HCT116 (cell line): ENCODE data around the gene CPM. TPM values are rescaled to one million over a fixed set of nuclear protein-coding genes. Genes with fewer than 3 reads are reported as not detected.

Experiments
- ATAC-seq: fragments of 200-7000 bp; cut with Tn5 transposase; 2 replicates; pipeline ENCODE4 v1.9.1; 2020; ENCODE audit warnings: mild to moderate bottlenecking, moderate library complexity
- BruUV-seq: library from RNA; stranded (reverse); fragments of 400-500 nt; replicated peaks from 2 replicates; lab custom pipeline; 2021; lab: Mats Ljungman, UMichigan
- CTCF ChIA-PET: fragments of 300-600 bp; sonication (Branson Sonifier 250); formaldehyde crosslinking; loops from one replicate; lab custom pipeline; 2021; ENCODE audit warnings: antibody characterized with exemption; lab: Charles Lee
- POLR2A ChIA-PET: fragments of 300-600, 350-600 bp; sonication (Branson Sonifier 250); formaldehyde crosslinking; loops from one replicate; lab custom pipeline; 2021; ENCODE audit warnings: antibody characterized with exemption; lab: Charles Lee
- RAD21 ChIA-PET, 2 experiments: fragments of 300-600 bp; sonication (Branson Sonifier 250); formaldehyde crosslinking; loops; one replicate each; lab custom pipeline; 2023; ENCODE audit warnings: low total read pairs in 2 of 2; ENCODE audit not compliant: uncharacterized antibody in 2 of 2, unreplicated experiment in 2 of 2, low non-redundant PET in 1 of 2; lab: Charles Lee
- DNase-seq: peaks from one replicate; pipeline ENCODE4 v3.0.0-alpha.2; 2010; ENCODE audit warnings: low read depth, low spot score
- H2AFZ ChIP-seq: fragments of 200-600 bp; shearing (Covaris generic), sonication (generic); 2 replicates; pipeline ENCODE4 v1.6.1; 2017; ENCODE audit warnings: low read depth, mixed run types, mixed read lengths, antibody characterized with exemption, low read length; ENCODE audit not compliant: poor library complexity, severe bottlenecking
- H3K27ac ChIP-seq: 2 replicates; pipeline ENCODE4 v1.5.1; 2012; ENCODE audit warnings: low read depth, low read length
- H3K27me3 ChIP-seq: fragments of 200-600 bp; sonication (generic); 2 replicates; pipeline ENCODE4 v1.6.1; 2016; ENCODE audit warnings: mixed run types, low read length, mixed read lengths; ENCODE audit not compliant: insufficient read depth
- H3K36me3 ChIP-seq, 2 experiments: fragments of 200-500 bp in 1 of 2; fragments of 200-600 bp in 1 of 2; sonication (Bioruptor generic) in 1 of 2; sonication (generic) in 1 of 2; 2 replicates each; pipeline versions ENCODE4 v1.5.1 to v1.6.1; 2014 to 2016; ENCODE audit warnings: low read length in 2 of 2, inconsistent platforms in 1 of 2, mixed read lengths in 1 of 2, mixed run types in 1 of 2; ENCODE audit not compliant: insufficient read depth in 2 of 2, control insufficient read depth in 1 of 2
- H3K4me1 ChIP-seq, 2 experiments: fragments of 200-600 bp in 1 of 2; sonication (generic) in 1 of 2; 2 replicates each; pipeline versions ENCODE4 v1.5.1 to v1.6.1; 2012 to 2017; ENCODE audit warnings: low read length in 2 of 2, inconsistent platforms in 1 of 2, mild to moderate bottlenecking in 1 of 2, mixed read lengths in 1 of 2, mixed run types in 1 of 2, moderate library complexity in 1 of 2; ENCODE audit not compliant: insufficient read depth in 2 of 2, control insufficient read depth in 1 of 2
- H3K4me2 ChIP-seq: fragments of 200-600 bp; sonication (generic); 2 replicates; pipeline ENCODE4 v1.6.1; 2017; ENCODE audit warnings: mixed run types, low read length, mixed read lengths
- H3K4me3 ChIP-seq, 2 experiments: fragments of 200-600 bp in 1 of 2; sonication (generic) in 1 of 2; replicated peaks in 1 of 2; 2 replicates each; pipeline ENCODE4 v1.5.1; 2011 to 2016; ENCODE audit warnings: low read length in 2 of 2, control low read depth in 1 of 2, low read depth in 1 of 2, mild to moderate bottlenecking in 1 of 2, mixed read lengths in 1 of 2, mixed run types in 1 of 2
- H3K79me2 ChIP-seq: fragments of 200-600 bp; sonication (generic); 2 replicates; pipeline ENCODE4 v1.6.1; 2017; ENCODE audit warnings: mild to moderate bottlenecking, mixed run types, low read length, moderate library complexity, mixed read lengths; ENCODE audit not compliant: insufficient read depth
- H3K9ac ChIP-seq: fragments of 200-600 bp; sonication (generic); 2 replicates; pipeline ENCODE4 v1.6.1; 2016; ENCODE audit warnings: low read length, mixed read lengths
- H3K9me2 ChIP-seq: fragments of 200-600 bp; sonication (generic), shearing (Covaris generic); 2 replicates; pipeline ENCODE4 v1.6.1; 2017; ENCODE audit warnings: mixed run types, mild to moderate bottlenecking, moderate library complexity; ENCODE audit not compliant: insufficient read depth
- H3K9me3 ChIP-seq, 2 experiments: fragments of 200-500 bp in 1 of 2; fragments of 200-600 bp in 1 of 2; sonication (Bioruptor generic) in 1 of 2; sonication (generic) in 1 of 2; 2 replicates each; pipeline ENCODE4 v1.6.1; 2014 to 2017; ENCODE audit warnings: low read length in 2 of 2, mixed read lengths in 2 of 2, inconsistent platforms in 1 of 2, low read depth in 1 of 2, mild to moderate bottlenecking in 1 of 2, mixed run types in 1 of 2, moderate library complexity in 1 of 2; ENCODE audit not compliant: control insufficient read depth in 1 of 2, insufficient read depth in 1 of 2
- H4K20me1 ChIP-seq: fragments of 200-600 bp; sonication (generic), shearing (Covaris generic); 2 replicates; pipeline ENCODE4 v1.6.1; 2017; ENCODE audit warnings: mixed run types, mild to moderate bottlenecking, moderate library complexity; ENCODE audit not compliant: insufficient read depth
- CEBPB ChIP-seq: IDR thresholded peaks from 2 replicates; pipeline ENCODE4 v1.6.1; 2012; ENCODE audit warnings: low read depth
- ELF1 ChIP-seq: IDR thresholded peaks from 2 replicates; pipeline ENCODE4 v1.6.1; 2012; ENCODE audit warnings: low read depth, borderline replicate concordance
- EZH2 ChIP-seq: fragments of 200-600 bp; sonication (generic); IDR thresholded peaks from 2 replicates; pipeline ENCODE4 v1.6.1; 2017; ENCODE audit warnings: antibody characterized with exemption, mixed run types
- EZH2phosphoT487 ChIP-seq: fragments of 200-600 bp; IDR thresholded peaks from 2 replicates; pipeline ENCODE4 v1.6.1; 2018; ENCODE audit warnings: antibody characterized with exemption, borderline replicate concordance
- FOSL1 ChIP-seq: IDR thresholded peaks from 2 replicates; pipeline ENCODE4 v1.6.1; 2012; ENCODE audit warnings: low read depth
- JUND ChIP-seq: IDR thresholded peaks from 2 replicates; pipeline ENCODE4 v1.6.1; 2012
- POLR2A ChIP-seq: IDR thresholded peaks from 2 replicates; pipeline ENCODE4 v1.7.0; 2011; ENCODE audit warnings: borderline replicate concordance; ENCODE audit not compliant: insufficient read depth, insufficient read length; ENCODE audit errors: extremely low read depth
- POLR2AphosphoS5 ChIP-seq: IDR thresholded peaks from 2 replicates; pipeline ENCODE4 v1.6.1; 2011; ENCODE audit warnings: mild to moderate bottlenecking, low read depth, low read length, moderate library complexity
- SP1 ChIP-seq: IDR thresholded peaks from 2 replicates; pipeline ENCODE4 v1.6.1; 2012; ENCODE audit warnings: low read depth
- SRF ChIP-seq: IDR thresholded peaks from 2 replicates; pipeline ENCODE4 v1.6.1; 2012; ENCODE audit warnings: low read depth
- TCF7L2 ChIP-seq: IDR thresholded peaks from 2 replicates; pipeline ENCODE4 v1.7.0; 2011; ENCODE audit warnings: borderline replicate concordance, inconsistent platforms; ENCODE audit not compliant: insufficient read depth, insufficient read length; ENCODE audit errors: extremely low read depth
- YY1 ChIP-seq: IDR thresholded peaks from 2 replicates; pipeline ENCODE4 v1.6.1; 2011; ENCODE audit warnings: low read length, low read depth, moderate library complexity, mild to moderate bottlenecking; ENCODE audit not compliant: insufficient replicate concordance; ENCODE audit errors: extremely low read depth
- ZNF274 ChIP-seq: fragments of 200-500 bp; sonication (Bioruptor generic); IDR thresholded peaks from 2 replicates; pipeline ENCODE4 v1.6.1; 2014; ENCODE audit warnings: mild to moderate bottlenecking, low read depth, low read length, inconsistent platforms
- intact Hi-C: fragments of 100-400 bp; cut with micrococcal nuclease; formaldehyde crosslinking; loops from 2 replicates; pipeline ENCODE4 v1.10.0; 2022
- total RNA-seq: library from RNA; stranded (reverse); gene quantifications from one replicate; pipeline ENCODE4 v1.2.1, GENCODE V29; 2021; ENCODE audit not compliant: unreplicated experiment
- TF ChIP-seq, protein P1 (sequence below): IDR thresholded peaks from 2 replicates; pipeline ENCODE4 v1.6.1; 2012
- TF ChIP-seq, protein P2 (sequence below): IDR thresholded peaks from 2 replicates; pipeline ENCODE4 v1.6.1; 2011; ENCODE audit warnings: mild to moderate bottlenecking, low read length, moderate library complexity; ENCODE audit not compliant: insufficient replicate concordance; ENCODE audit errors: extremely low read depth
- TF ChIP-seq, protein P3 (sequence below): IDR thresholded peaks from 2 replicates; pipeline ENCODE4 v1.6.1; 2012

The CPM gene
- total RNA-seq, 1 experiment from 2014 or later: 5.3 TPM

DNA sequence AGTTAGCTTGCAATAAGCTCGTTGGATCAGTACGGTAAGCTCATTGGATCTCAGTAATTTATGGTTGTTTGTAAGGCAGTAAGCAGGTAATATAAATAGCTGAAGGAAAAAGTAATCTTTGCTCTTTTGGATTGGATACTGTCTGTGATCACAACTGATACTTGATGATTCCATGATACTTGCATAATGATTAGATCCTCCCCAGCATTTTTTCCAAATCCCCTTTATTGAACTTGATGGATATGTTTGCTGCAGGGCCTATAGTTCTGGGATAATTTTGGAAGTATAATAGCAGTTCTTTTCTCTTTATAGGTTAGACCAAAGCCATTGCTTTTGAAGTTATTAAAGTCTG is 119.8 kb downstream of the CPM start:
- H3K36me3 ChIP-seq: peaks cover 24 to 46% of the 10 kb centered on the region in 2 experiments; a peak in 3 of 4 replicates
- no peak overlapping the region for H3K9ac ChIP-seq
- H3K27me3 ChIP-seq: no peaks in the 10 kb centered on the region
- H2AFZ ChIP-seq: no peak overlapping the region
- DNase-seq: no peak
- TF ChIP-seq FOSL1 (no peak), JUND (no peak), POLR2AphosphoS5 (no peak), SRF (no peak), CEBPB (no peak)
- TF ChIP-seq, protein P1, sequence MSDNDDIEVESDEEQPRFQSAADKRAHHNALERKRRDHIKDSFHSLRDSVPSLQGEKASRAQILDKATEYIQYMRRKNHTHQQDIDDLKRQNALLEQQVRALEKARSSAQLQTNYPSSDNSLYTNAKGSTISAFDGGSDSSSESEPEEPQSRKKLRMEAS: no peak
- H4K20me1 ChIP-seq: peaks cover 4% of the 10 kb centered on the region; the same call in 1 of the 2 replicates
- no peaks in the 10 kb centered on the region for H3K9me3 ChIP-seq
- no peak for ATAC-seq
- H3K4me2 ChIP-seq: no peak overlapping the region
- no peak overlapping the region for H3K27ac ChIP-seq
- peaks cover 97% of the 10 kb centered on the region for H3K79me2 ChIP-seq
- no peak overlapping the region for H3K4me3 ChIP-seq
- no TSS peak for BruUV-seq
- POLR2A ChIA-PET: no interaction called here
- no peaks in the 10 kb centered on the region for H3K9me2 ChIP-seq
- RAD21 ChIA-PET: no interaction called here
- peaks cover 0 to 11% of the 10 kb centered on the region in 2 experiments; a peak in 1 of 4 replicates for H3K4me1 ChIP-seq
- CTCF ChIA-PET: interaction anchor here (1.3 to 1.5 kb wide), 2 partner anchors 9 to 17 kb away, joined by 4 to 8 read pairs; no protein-coding TSS in a partner anchor
- intact Hi-C loops: no loop called here

DNA sequence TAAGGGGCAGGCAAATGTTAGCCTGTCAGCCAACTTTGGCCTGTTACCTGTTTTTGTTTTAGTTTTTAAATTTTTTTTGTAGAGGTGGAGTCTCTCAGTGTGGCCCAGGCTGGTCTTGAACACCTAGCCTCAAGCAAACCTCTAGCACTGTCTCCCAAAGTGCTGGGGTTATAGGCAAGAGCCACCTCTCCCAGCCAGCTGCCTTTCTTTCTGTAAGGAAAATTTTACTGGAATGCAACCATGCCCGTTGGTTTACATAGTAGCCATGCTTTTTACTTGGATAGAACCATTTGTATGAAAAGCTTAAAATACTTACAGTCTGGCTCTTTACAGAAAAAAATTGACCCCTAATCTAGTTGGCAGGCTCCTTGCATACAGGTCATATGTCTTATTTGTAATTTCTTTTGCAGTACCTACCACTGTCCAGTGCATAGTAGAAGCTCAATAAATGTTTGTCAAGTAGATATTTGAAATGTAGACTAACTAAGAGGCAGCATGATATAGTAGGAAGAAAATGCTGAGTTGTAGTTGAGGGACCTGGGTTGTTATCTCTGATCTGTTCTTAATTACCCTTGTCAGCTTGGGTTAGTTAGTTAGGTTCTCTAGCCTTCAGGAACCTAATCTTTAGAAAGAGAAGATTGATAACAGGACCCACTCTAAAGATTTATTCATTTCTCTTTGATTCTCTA is 120.3 kb downstream of the CPM start:
- H3K4me1 ChIP-seq: peaks cover 0 to 11% of the 10 kb centered on the region in 2 experiments; a peak in 1 of 4 replicates
- H3K4me3 ChIP-seq: no peak overlapping the region
- POLR2A ChIA-PET: no interaction called here
- no peak for TF ChIP-seq ZNF274
- no peak for TF ChIP-seq POLR2A
- no peak for TF ChIP-seq FOSL1
- no peak for TF ChIP-seq EZH2
- TF ChIP-seq YY1: no peak
- no peak for TF ChIP-seq ELF1
- no peak for TF ChIP-seq TCF7L2
- TF ChIP-seq SP1: no peak
- TF ChIP-seq EZH2phosphoT487: no peak
- TF ChIP-seq, protein P2, sequence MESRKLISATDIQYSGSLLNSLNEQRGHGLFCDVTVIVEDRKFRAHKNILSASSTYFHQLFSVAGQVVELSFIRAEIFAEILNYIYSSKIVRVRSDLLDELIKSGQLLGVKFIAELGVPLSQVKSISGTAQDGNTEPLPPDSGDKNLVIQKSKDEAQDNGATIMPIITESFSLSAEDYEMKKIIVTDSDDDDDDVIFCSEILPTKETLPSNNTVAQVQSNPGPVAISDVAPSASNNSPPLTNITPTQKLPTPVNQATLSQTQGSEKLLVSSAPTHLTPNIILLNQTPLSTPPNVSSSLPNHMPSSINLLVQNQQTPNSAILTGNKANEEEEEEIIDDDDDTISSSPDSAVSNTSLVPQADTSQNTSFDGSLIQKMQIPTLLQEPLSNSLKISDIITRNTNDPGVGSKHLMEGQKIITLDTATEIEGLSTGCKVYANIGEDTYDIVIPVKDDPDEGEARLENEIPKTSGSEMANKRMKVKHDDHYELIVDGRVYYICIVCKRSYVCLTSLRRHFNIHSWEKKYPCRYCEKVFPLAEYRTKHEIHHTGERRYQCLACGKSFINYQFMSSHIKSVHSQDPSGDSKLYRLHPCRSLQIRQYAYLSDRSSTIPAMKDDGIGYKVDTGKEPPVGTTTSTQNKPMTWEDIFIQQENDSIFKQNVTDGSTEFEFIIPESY: no peak
- TF ChIP-seq, protein P3, sequence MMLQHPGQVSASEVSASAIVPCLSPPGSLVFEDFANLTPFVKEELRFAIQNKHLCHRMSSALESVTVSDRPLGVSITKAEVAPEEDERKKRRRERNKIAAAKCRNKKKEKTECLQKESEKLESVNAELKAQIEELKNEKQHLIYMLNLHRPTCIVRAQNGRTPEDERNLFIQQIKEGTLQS: no peak
- TF ChIP-seq, all 23 proteins: peak for 0
- Histone ChIP-seq H2AFZ (no peak overlapping the region), H3K36me3 (peaks cover 24 to 42% of the 10 kb centered on the region in 2 experiments; a peak in 3 of 4 replicates), H3K9me3 (no peaks in the 10 kb centered on the region), H3K27me3 (no peaks in the 10 kb centered on the region), H3K4me2 (no peak overlapping the region), H3K27ac (no peak overlapping the region), H4K20me1 (peaks cover 4% of the 10 kb centered on the region; the same call in 1 of the 2 replicates), H3K9ac (no peak overlapping the region), H3K79me2 (peaks cover 95% of the 10 kb centered on the region), H3K9me2 (no peaks in the 10 kb centered on the region)
- ATAC-seq: no peak
- intact Hi-C loops: no loop called here
- no peak for DNase-seq
- RAD21 ChIA-PET: no interaction called here
- CTCF ChIA-PET: interaction anchor here (1.0 to 1.5 kb wide), 3 partner anchors 10 to 454 kb away, joined by 3 to 8 read pairs (median 4); no protein-coding TSS in a partner anchor
- BruUV-seq: no TSS peak
